Keratinocyte (primary cell): Measurements from ENCODE around the gene CDH13. TPM values are rescaled to one million over a fixed set of nuclear protein-coding genes. Genes with fewer than 3 reads are reported as not detected.

Experiments used
- DNase-seq: peaks from one replicate; pipeline ENCODE4 v3.0.0-alpha.2; 2011; ENCODE audit warnings: low read depth, missing footprints, low spot score
- FAIRE-seq: peaks from 2 replicates; lab custom pipeline; 2011; peaks lifted over from hg19 to GRCh38; lab: Jason Lieb, UNC
- H2AFZ ChIP-seq: 2 replicates; pipeline ENCODE4 v1.6.0; 2012; ENCODE audit warnings: low read length, control low read depth, inconsistent platforms; ENCODE audit not compliant: control insufficient read depth
- H3K27ac ChIP-seq: 2 replicates; pipeline ENCODE4 v1.5.1; 2011; ENCODE audit warnings: low read length; ENCODE audit not compliant: control insufficient read depth, insufficient read depth
- H3K27me3 ChIP-seq: 3 replicates; pipeline ENCODE4 v1.6.0; 2011; ENCODE audit warnings: low read length; ENCODE audit not compliant: control insufficient read depth, insufficient read depth; ENCODE audit errors: extremely low read depth
- H3K36me3 ChIP-seq, 2 experiments: 2 replicates in 1 of 2; 3 replicates in 1 of 2; pipeline ENCODE4 v1.5.1; 2011; ENCODE audit warnings: low read length in 2 of 2, mild to moderate bottlenecking in 1 of 2; ENCODE audit not compliant: control insufficient read depth in 2 of 2, insufficient read depth in 2 of 2; ENCODE audit errors: extremely low read depth in 1 of 2
- H3K4me1 ChIP-seq: 3 replicates; pipeline ENCODE4 v1.5.1; 2011; ENCODE audit warnings: low read length; ENCODE audit not compliant: control insufficient read depth, insufficient read depth; ENCODE audit errors: extremely low read depth
- H3K4me2 ChIP-seq: 3 replicates; pipeline ENCODE4 v1.6.0; 2011; ENCODE audit warnings: low read depth, low read length; ENCODE audit not compliant: control insufficient read depth, insufficient read depth; ENCODE audit errors: extremely low read depth
- H3K4me3 ChIP-seq, 3 experiments: fragments of 200-600 bp in 1 of 3; sonication (generic) in 1 of 3; 2 replicates in 2 of 3; 3 replicates in 1 of 3; pipeline ENCODE4 v1.5.1; 2011 to 2016; ENCODE audit warnings: low read length in 3 of 3, mild to moderate bottlenecking in 3 of 3, control low read depth in 2 of 3, inconsistent platforms in 1 of 3, low read depth in 1 of 3, mixed read lengths in 1 of 3, mixed run types in 1 of 3, moderate library complexity in 1 of 3; ENCODE audit not compliant: control insufficient read depth in 2 of 3, insufficient read depth in 2 of 3; ENCODE audit errors: extremely low read depth in 1 of 3
- H3K79me2 ChIP-seq: 2 replicates; pipeline ENCODE4 v1.6.0; 2012; ENCODE audit warnings: low read length; ENCODE audit not compliant: control insufficient read depth, insufficient read depth
- H3K9ac ChIP-seq: 3 replicates; pipeline ENCODE4 v1.6.0; 2011; ENCODE audit warnings: low read length; ENCODE audit not compliant: control insufficient read depth, insufficient read depth; ENCODE audit errors: extremely low read depth
- H3K9me1 ChIP-seq: 3 replicates; pipeline ENCODE4 v1.6.0; 2011; ENCODE audit warnings: low read length; ENCODE audit not compliant: control insufficient read depth, insufficient read depth; ENCODE audit errors: extremely low read depth
- H3K9me3 ChIP-seq: 2 replicates; pipeline ENCODE4 v1.5.1; 2012; ENCODE audit warnings: low read depth, low read length; ENCODE audit not compliant: control insufficient read depth
- H4K20me1 ChIP-seq: 3 replicates; pipeline ENCODE4 v1.6.0; 2011; ENCODE audit warnings: low read length; ENCODE audit not compliant: control insufficient read depth, insufficient read depth; ENCODE audit errors: extremely low read depth
- EZH2 ChIP-seq: IDR thresholded peaks from one replicate; pipeline ENCODE4 v1.6.1; 2012; ENCODE audit warnings: inconsistent platforms, mild to moderate bottlenecking, low read length, moderate library complexity
- dilution Hi-C: fragments of 300-500 bp; cut with MboI; formaldehyde crosslinking; loops from one replicate; pipeline ENCODE4 v1.7.0; 2020; ENCODE audit warnings: low sequenced_read_pairs; ENCODE audit not compliant: extremely low pct_ligation_motif_present
- polyA plus RNA-seq, 5 experiments: library from polyadenylated mRNA; depleted of rRNA in 3 of 5; stranded (reverse) in 3 of 5; stranded (forward) in 1 of 5; unstranded in 1 of 5; fragments of >200 nt; gene quantifications; 1 replicate in 1 of 5; 2 replicates in 3 of 5; 3 replicates in 1 of 5; pipeline versions ENCODE4 v1.2.1 to v1.2.3, GENCODE V29; 2011 to 2012; ENCODE audit warnings: missing spikeins in 2 of 5, low read depth in 1 of 5, low replicate concordance in 1 of 5
- TF ChIP-seq, protein P1 (sequence below), 3 experiments: IDR thresholded peaks in 1 of 3; conservative IDR thresholded peaks in 1 of 3; optimal IDR thresholded peaks in 1 of 3; 2 replicates in 2 of 3; 3 replicates in 1 of 3; pipeline versions ENCODE3 to v1.5.1; 2011; ENCODE audit warnings: low read length in 3 of 3, mild to moderate bottlenecking in 3 of 3, moderate library complexity in 2 of 3, control low read depth in 1 of 3, inconsistent platforms in 1 of 3; ENCODE audit not compliant: insufficient read depth in 2 of 3; ENCODE audit errors: extremely low read depth in 1 of 3

Gene CDH13
- polyA plus RNA-seq, 1 donor (not counting 4 experiments of a cell fraction or from before 2014, with no cell fraction given): 111 TPM

DNA sequence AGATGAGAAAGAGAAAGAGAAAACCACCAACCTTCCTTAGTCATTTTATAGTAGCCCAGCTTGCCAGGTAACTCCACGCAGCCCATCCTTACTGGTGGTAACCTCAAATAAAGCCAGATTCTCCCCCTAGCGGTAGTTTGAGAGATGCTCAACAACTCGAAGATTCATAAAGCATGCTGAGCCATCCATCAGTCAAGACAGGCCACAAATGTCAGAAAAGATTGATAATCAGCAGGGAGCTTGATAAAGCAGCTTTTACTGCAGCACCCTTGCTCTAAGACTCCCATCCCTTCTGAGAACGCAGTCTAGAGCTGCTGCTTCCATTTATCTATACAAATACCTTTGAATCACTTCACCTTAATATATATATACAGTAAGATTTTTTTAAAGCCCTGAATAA is 729.5 kb downstream of the CDH13 start:
- no peaks in the 10 kb centered on the region for H3K79me2 ChIP-seq
- no peaks in the 10 kb centered on the region for H3K9me3 ChIP-seq
- no peak overlapping the region for H2AFZ ChIP-seq
- DNase-seq (peak; percentile 36), FAIRE-seq (peak; percentile 57)
- H4K20me1 ChIP-seq: no peaks in the 10 kb centered on the region
- H3K36me3 ChIP-seq: no peaks in the 10 kb centered on the region
- no peaks in the 10 kb centered on the region for H3K27me3 ChIP-seq
- no peak overlapping the region for H3K4me2 ChIP-seq
- dilution Hi-C loops: no loop called here
- no peak for TF ChIP-seq EZH2
- TF ChIP-seq, protein P1, sequence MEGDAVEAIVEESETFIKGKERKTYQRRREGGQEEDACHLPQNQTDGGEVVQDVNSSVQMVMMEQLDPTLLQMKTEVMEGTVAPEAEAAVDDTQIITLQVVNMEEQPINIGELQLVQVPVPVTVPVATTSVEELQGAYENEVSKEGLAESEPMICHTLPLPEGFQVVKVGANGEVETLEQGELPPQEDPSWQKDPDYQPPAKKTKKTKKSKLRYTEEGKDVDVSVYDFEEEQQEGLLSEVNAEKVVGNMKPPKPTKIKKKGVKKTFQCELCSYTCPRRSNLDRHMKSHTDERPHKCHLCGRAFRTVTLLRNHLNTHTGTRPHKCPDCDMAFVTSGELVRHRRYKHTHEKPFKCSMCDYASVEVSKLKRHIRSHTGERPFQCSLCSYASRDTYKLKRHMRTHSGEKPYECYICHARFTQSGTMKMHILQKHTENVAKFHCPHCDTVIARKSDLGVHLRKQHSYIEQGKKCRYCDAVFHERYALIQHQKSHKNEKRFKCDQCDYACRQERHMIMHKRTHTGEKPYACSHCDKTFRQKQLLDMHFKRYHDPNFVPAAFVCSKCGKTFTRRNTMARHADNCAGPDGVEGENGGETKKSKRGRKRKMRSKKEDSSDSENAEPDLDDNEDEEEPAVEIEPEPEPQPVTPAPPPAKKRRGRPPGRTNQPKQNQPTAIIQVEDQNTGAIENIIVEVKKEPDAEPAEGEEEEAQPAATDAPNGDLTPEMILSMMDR (optimal IDR thresholded peaks at IDR 0.05 in 1 of 3, IDR thresholded peaks at IDR 0.05 in 1 of 3, conservative IDR thresholded peaks at IDR 0.05 in 1 of 3; ENCODE audit: extremely low read depth in 1 of 3, insufficient read depth in 2 of 3, low read length in 3 of 3): peak; percentile 66 to 78 (median 68)
- no peak overlapping the region for H3K9ac ChIP-seq
- H3K27ac ChIP-seq: no peak overlapping the region
- no peaks in the 10 kb centered on the region for H3K4me1 ChIP-seq
- no peak overlapping the region for H3K4me3 ChIP-seq
- H3K9me1 ChIP-seq: no peaks in the 10 kb centered on the region

DNA sequence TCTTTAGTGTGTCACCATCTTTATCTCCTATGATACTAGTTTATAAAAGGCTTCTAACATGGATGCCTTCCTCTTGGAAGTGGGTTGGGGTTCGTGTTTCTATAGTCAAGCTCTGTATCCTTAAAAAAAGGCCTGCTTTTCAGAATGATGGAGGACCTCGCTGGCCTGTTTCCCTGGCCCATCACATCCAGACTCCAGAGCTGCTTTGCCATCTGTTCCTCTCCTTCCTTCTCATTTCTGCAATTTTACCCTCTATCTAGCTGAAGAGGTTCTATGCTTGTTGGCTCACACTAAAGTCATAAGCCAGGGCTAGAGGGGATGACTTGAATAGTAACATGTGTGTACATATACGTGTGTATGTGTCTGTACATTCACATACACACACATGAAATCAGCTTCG is 730.2 kb downstream of the CDH13 start:
- Histone ChIP-seq H3K27ac (no peak overlapping the region), H3K9me1 (no peaks in the 10 kb centered on the region), H3K9me3 (no peaks in the 10 kb centered on the region), H4K20me1 (no peaks in the 10 kb centered on the region), H2AFZ (no peak overlapping the region), H3K4me3 (no peak overlapping the region), H3K4me1 (no peaks in the 10 kb centered on the region), H3K27me3 (no peaks in the 10 kb centered on the region), H3K36me3 (no peaks in the 10 kb centered on the region), H3K79me2 (no peaks in the 10 kb centered on the region), H3K4me2 (no peak overlapping the region), H3K9ac (no peak overlapping the region)
- dilution Hi-C loops: no loop called here
- TF ChIP-seq, protein P1 (optimal IDR thresholded peaks at IDR 0.05 in 1 of 3, IDR thresholded peaks at IDR 0.05 in 1 of 3, conservative IDR thresholded peaks at IDR 0.05 in 1 of 3; ENCODE audit: extremely low read depth in 1 of 3, insufficient read depth in 2 of 3, low read length in 3 of 3): no peak
- TF ChIP-seq EZH2: no peak
- no peak for FAIRE-seq
- no peak for DNase-seq
